ENCODE measurements around the gene RSPO4. TPM values are rescaled to one million over a fixed set of nuclear protein-coding genes. Genes with fewer than 3 reads are reported as not detected.

The RSPO4 gene
- total and polyA plus RNA-seq, 9 of the 15 experiments (the other 6 are each of a cell fraction or from before 2014, with no cell fraction given): 0.04 to 0.34 TPM; not detected in 7

- FAIRE-seq: no peak
- WGBS (ENCODE audit: insufficient coverage, low coverage, missing lambda C conversion rate): 1% methylated on average over 5 of the region's 5 CpGs
- ATAC-seq: no peak
- H2AFZ ChIP-seq (ENCODE audit: low read depth, low read length): no peak overlapping the region
- H3K9me1 ChIP-seq (ENCODE audit: control insufficient read depth, insufficient read depth, low read length): no peaks in the 10 kb centered on the region
- H3K9me3 ChIP-seq (replicated peaks; ENCODE audit: control insufficient read depth, insufficient read depth, low read depth, low read length): no peaks in the 10 kb centered on the region
- no TSS peak for BruUV-seq (replicated peaks)
- TF ChIP-seq ZFP30 (CRISPR knock-in tag; IDR thresholded peaks at IDR 0.05; ENCODE audit: borderline replicate concordance): no peak
- TF ChIP-seq, protein P1, sequence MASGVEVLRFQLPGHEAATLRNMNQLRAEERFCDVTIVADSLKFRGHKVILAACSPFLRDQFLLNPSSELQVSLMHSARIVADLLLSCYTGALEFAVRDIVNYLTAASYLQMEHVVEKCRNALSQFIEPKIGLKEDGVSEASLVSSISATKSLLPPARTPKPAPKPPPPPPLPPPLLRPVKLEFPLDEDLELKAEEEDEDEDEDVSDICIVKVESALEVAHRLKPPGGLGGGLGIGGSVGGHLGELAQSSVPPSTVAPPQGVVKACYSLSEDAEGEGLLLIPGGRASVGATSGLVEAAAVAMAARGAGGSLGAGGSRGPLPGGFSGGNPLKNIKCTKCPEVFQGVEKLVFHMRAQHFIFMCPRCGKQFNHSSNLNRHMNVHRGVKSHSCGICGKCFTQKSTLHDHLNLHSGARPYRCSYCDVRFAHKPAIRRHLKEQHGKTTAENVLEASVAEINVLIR (CRISPR knock-in tag; IDR thresholded peaks at IDR 0.05): no peak
- TF ChIP-seq, protein P2, sequence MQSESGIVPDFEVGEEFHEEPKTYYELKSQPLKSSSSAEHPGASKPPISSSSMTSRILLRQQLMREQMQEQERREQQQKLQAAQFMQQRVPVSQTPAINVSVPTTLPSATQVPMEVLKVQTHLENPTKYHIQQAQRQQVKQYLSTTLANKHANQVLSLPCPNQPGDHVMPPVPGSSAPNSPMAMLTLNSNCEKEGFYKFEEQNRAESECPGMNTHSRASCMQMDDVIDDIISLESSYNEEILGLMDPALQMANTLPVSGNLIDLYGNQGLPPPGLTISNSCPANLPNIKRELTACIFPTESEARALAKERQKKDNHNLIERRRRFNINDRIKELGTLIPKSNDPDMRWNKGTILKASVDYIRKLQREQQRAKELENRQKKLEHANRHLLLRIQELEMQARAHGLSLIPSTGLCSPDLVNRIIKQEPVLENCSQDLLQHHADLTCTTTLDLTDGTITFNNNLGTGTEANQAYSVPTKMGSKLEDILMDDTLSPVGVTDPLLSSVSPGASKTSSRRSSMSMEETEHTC (IDR thresholded peaks at IDR 0.05): no peak
- intact Hi-C loops (cut with micrococcal nuclease): no loop called here
- ChIA-PET CTCF (ENCODE audit: low intra/inter-chr PET ratio) (interaction anchor here (0.6 kb wide), 1 partner anchor 136 kb away, joined by 3 read pairs; no protein-coding TSS in a partner anchor), POLR2A (no interaction called here)
- no peak overlapping the region for H3K9ac ChIP-seq (ENCODE audit: insufficient read depth in 1 of 2, low read depth in 2 of 2, low read length in 2 of 2)
- no peaks in the 10 kb centered on the region for H3K79me2 ChIP-seq (ENCODE audit: control insufficient read depth, insufficient read depth, low read length)
- H3K4me1 ChIP-seq (replicated peaks in 1 of 2; ENCODE audit: control insufficient read depth in 2 of 2, insufficient read depth in 2 of 2, low read length in 2 of 2): no peaks in the 10 kb centered on the region
- no peak overlapping the region for H3K27ac ChIP-seq (ENCODE audit: extremely low read depth, low read depth, low read length)
- H3K4me3 ChIP-seq: no peak overlapping the region
- no peak overlapping the region for H3K4me2 ChIP-seq (ENCODE audit: insufficient read depth, low read length)
- peaks cover 8 to 42% of the 10 kb centered on the region in 2 experiments; a peak in 4 of 5 replicates for H3K27me3 ChIP-seq (ENCODE audit: control insufficient read depth in 2 of 2, insufficient read depth in 2 of 2, low read length in 2 of 2)
- in situ Hi-C loops (cut with MboI): no loop called here
- no peaks in the 10 kb centered on the region for H4K20me1 ChIP-seq (replicated peaks; ENCODE audit: control insufficient read depth, insufficient read depth, low read length)
- no peak for DNase-seq (ENCODE audit: extremely low read depth in 1 of 4, low spot score in 3 of 4)
- no peaks in the 10 kb centered on the region for H3K36me3 ChIP-seq (ENCODE audit: control insufficient read depth, insufficient read depth, low read length)
Observed at GRCh38 chr20:913306-913849, 88.7 kb downstream of the RSPO4 start.
